GM19395 (cell line): Measurements from ENCODE around the gene CACNA1G.

Source experiments
- ATAC-seq: cut with Tn5 transposase; IDR thresholded peaks from one replicate; pipeline ENCODE4 v1.9.1; 2021; ENCODE audit warnings: mild to moderate bottlenecking, moderate library complexity; ENCODE audit not compliant: unreplicated experiment

CACNA1G gene

DNA sequence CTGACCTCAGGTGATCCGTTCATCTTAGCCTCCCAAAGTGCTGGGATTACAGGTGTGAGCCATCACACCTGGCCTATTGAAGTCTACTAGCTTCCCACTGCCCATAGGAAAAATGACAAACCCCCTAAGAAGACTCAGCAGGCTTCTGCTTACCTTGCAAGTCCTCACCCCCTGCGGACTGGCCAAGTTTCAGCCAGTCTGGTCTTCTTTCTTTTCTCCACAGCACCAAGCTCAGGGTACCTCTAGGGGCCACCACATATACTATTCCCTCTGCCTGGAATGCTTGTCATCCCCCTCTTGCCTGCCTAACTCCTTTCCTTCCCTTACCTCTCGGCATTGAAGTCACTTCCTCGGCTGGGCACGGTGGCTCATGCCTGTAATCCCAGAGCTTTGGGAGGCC is 105.3 kb downstream of the CACNA1G start:
- ATAC-seq = no peak

DNA sequence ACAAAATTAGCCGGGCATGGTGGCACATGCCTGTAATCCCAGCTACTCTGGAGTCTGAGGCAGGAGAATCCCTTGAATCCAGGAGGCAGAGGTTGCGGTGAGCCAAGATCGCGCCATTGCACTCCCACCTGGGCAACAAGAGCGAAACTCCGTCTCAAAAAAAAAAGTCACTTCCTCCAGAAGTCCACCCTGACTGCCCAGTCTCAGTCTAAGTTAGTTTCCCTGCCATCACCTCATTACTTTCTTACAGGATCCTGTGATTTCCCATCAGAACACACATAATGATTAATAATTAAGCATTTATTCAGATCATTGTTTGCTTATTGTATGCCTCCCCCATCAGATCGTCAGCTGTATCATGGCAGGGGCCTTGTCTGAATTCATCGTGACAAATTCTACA is 105.8 kb downstream of the CACNA1G start:
- no peak for ATAC-seq

DNA sequence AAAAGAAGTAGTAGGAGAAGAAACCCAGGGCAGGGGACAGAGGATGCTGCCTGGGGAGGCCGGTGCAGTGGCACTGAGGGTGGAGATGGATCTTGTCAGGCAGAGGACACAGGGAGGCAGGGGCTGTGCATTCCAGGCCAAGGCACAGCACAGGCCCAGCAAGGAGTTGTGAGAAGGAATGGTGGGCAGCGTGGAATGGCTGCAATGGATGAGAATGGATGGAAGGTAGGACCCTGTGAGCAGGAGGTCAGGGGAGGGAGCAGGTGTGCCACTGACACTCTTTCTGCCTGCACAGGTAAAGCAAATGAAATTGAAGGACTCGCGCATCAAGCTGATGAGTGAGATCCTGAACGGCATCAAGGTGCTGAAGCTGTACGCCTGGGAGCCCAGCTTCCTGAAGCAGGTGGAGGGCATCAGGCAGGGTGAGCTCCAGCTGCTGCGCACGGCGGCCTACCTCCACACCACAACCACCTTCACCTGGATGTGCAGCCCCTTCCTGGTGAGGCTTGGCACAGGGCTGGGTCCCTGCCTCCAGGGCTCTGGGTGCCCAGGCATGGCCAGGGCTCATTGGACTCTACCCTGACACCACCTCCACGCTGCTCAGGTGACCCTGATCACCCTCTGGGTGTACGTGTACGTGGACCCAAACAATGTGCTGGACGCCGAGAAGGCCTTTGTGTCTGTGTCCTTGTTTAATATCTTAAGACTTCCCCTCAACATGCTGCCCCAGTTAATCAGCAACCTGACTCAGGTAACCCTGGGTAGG is 106.9 kb downstream of the CACNA1G start:
- ATAC-seq = no peak

DNA sequence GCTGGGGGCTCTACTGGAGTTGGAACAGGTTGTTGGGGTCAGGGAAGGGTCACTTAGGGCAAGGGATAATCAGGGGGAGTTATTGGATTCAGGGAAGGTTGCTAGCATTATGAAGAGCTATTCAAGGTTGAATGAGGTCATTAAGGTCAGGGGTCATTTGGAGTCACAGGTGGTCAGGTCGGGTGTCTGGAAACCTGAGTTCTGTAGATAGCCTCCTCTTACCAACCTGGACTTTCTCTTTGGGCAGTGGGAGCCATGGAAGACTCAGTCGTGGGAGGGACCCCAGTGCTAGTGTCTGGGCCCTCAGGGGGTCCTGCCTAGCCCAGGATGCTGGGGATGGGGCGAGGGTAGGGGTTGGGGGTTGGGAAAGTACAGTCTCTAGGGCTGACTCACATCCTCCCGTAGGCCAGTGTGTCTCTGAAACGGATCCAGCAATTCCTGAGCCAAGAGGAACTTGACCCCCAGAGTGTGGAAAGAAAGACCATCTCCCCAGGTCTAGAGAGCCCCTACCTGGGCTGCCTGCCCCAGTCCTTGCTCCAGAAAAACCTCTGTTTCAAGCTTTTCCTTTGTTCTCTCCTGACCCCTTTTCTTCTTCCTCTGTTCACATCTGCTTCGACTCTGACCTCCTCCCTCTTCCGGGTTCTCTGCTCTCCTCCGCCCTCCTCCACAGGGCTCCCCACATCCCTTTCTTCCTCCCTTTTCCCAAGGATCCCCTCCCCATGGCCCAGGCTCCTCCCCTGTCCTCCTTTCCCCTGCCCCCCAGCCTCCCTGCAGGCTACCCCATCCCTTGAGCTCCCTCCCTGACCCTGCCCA is 107.7 kb downstream of the CACNA1G start:
- no peak for ATAC-seq

DNA sequence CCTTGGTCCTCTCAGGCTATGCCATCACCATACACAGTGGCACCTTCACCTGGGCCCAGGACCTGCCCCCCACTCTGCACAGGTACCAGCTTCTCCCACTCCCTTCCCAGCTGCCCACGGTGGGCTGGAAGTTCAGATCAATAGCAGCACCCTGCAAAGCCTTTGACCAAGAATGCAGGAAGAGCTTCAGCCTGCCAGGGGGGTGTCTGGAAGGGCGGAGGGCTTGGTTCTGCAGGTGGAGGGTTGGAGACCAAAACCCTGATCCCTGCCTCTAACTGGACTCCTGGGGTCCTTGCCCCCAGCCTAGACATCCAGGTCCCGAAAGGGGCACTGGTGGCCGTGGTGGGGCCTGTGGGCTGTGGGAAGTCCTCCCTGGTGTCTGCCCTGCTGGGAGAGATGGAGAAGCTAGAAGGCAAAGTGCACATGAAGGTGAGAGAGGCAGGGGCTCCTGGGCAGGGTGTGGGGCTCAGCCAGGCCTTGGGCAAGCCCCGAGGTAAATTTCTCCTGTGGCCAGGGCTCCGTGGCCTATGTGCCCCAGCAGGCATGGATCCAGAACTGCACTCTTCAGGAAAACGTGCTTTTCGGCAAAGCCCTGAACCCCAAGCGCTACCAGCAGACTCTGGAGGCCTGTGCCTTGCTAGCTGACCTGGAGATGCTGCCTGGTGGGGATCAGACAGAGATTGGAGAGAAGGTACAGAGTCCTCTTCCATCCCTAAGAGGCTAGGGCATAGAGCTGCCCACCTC is 108.5 kb downstream of the CACNA1G start:
- ATAC-seq = no peak

DNA sequence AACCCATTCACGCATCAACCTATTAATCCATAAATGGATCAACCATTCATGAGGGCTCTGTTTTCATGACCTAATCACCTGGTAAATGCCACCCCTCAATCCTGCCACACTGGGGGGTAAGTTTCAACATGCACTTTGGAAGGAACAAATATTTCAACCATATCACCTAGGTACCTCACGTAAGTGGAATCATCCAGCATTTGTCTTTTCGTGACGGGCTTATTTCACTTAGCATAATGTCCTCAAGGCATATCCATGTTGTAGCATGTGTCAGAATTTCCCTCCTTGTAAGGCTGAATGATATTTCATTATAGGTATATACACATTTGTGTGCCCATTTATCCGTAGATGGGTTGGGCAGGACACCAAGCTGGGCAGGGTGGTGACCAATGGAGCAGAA is 111.6 kb downstream of the CACNA1G start:
- no peak for ATAC-seq

DNA sequence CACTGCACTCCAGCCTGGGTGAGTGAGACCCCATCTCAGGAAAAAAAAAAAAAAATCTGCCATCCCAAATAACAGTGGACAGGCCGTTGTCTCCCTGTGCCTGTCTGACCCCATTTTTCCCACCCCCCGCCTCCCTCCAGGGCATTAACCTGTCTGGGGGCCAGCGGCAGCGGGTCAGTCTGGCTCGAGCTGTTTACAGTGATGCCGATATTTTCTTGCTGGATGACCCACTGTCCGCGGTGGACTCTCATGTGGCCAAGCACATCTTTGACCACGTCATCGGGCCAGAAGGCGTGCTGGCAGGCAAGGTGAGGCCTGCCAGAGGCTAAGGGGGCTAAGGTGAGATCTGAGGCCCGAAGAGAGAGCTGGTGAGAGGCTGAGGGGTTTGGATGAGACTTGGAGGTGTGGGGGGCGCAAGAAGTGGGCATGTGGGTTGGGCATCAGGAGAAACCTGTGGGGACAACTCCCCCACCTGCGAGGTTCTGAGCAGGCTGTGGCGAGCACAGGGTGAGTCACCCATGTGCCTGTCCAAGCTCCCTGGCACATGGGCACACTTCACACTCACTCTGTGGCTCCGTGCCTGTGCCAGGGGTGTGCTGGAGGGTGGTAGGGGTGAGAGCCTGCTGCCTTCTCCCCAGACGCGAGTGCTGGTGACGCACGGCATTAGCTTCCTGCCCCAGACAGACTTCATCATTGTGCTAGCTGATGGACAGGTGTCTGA is 112.5 kb downstream of the CACNA1G start:
- no peak for ATAC-seq

DNA sequence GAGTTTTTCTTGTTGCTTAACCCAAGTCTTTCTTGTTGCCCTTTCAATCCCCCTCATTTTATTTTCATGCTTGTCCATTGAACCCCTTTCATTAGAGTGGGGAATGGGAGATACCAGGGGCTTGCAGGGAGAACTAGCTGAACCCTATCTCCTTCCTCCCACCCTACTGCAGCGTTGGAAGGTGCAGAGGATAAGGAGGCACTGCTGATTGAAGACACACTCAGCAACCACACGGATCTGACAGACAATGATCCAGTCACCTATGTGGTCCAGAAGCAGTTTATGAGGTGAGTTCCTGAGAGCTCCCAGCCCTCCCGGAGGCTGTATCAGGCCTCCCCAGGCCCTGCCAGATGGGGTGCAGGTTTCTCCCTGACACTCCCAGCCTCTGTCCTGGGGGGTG is 114.7 kb downstream of the CACNA1G start:
- no peak for ATAC-seq

DNA sequence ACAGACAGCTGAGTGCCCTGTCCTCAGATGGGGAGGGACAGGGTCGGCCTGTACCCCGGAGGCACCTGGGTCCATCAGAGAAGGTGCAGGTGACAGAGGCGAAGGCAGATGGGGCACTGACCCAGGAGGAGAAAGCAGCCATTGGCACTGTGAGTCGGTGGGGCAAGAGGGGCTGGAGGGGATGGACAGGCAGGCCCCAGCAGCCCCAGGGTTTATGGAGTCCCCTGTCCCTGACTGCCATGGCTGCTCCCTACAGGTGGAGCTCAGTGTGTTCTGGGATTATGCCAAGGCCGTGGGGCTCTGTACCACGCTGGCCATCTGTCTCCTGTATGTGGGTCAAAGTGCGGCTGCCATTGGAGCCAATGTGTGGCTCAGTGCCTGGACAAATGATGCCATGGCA is 115.1 kb downstream of the CACNA1G start:
- ATAC-seq = no peak

DNA sequence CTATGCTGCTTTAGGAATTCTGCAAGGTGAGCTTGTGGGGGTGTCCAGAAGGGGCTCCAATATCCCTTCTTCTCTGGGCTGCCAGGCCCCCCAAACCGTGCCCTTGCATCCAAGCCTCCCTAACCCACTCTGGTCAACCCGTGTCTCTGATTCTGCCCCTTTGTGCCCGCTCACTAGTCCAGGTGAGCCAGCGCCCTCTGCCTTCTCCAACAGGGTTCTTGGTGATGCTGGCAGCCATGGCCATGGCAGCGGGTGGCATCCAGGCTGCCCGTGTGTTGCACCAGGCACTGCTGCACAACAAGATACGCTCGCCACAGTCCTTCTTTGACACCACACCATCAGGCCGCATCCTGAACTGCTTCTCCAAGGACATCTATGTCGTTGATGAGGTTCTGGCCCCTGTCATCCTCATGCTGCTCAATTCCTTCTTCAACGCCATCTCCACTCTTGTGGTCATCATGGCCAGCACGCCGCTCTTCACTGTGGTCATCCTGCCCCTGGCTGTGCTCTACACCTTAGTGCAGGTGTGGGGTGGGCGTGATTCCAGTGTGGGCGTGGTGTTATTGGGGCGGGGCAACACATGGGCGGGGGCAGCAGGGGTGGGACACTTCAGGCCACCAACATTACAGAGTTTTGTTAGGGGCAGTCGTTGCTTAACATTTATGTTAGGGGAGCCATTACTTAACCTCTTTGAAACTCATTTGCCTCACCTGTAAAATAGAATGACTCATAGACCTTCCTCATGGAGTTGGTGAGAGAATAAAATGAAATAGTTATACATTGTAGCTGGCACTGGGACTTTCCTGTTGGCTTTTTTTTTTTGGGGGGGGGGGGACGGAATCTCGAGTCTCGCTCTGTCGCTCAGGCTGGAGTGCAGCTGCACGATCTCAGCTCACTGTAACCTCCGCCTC is 115.8 kb downstream of the CACNA1G start:
- no peak for ATAC-seq
